B cell (primary cell): ENCODE data around the gene DOK5.

ENCODE experiments used
- CTCF ChIP-seq: fragments of 200-600 bp; IDR thresholded peaks from one replicate; pipeline ENCODE4 v1.8.0; 2022; ENCODE audit warnings: antibody characterized with exemption, mild to moderate bottlenecking
- EZH2 ChIP-seq: IDR thresholded peaks from 2 replicates; pipeline ENCODE4 v1.6.1; 2012; ENCODE audit warnings: borderline replicate concordance, low read depth, mild to moderate bottlenecking, moderate library complexity, low read length; ENCODE audit not compliant: insufficient read depth, poor library complexity, severe bottlenecking

DNA sequence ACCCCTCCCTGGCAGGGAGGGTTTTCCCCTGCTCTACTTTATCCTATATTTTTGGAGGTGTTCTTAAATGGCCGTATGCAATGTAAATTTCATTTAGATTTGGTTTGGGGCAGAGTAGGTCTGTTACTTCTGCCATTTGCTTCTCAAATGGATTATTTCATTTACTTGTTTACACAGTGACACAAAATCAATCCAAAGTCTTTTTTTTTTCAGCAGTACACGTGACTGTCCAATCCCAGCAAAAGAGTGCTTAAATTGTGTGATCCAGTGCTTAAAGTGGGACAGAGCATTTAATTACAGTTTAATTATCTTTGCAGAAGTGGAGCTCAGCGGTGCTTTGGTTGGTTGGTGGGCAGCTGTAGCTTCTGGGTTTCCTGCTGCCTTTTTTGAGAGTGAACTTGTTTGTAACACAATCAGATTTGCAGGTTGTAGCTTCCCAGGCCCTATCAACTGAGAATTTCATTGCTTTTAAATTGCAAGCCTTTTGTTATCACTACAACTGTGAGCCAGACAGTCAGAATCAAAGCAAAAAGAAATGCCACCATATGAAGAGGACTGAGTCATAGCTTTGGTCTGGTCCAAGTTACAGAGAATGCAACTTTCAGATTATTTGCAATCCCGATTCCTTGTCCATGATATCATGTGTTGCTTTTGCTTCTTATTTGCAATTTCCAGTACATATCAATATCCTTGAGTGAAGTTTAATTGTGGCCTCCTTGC, 216.9 kb downstream of the DOK5 start:
- TF ChIP-seq CTCF (no peak), EZH2 (no peak)
